DMS79 (cell line): ENCODE results near the gene RAB29.

Experiments
- DNase-seq: peaks from one replicate; lab custom pipeline; 2025; lab: John Stamatoyannopoulos, UW

Gene RAB29

DNA sequence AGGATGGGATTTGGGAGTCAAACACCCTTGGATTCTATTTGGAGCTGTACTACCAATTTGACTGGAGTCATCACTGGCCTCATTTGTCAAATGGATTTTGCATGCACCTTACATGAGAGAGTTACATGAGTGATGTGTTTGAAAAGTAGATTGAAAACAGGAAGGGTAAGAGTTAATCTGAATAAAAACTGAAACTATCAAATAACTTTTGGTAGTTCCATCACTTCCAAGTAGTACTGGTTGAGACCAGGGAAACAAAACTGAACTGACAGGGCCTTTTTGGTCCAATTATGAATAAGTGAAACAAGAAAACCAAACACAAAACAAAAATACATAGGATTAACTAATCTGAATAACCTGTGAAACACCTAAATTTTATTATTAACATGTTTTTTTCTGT, 55.5 kb downstream of the RAB29 start:
- DNase-seq = no peak

- DNase-seq = no peak
Observed at GRCh38 chr1:205719015-205719414, 56.3 kb downstream of the RAB29 start.
